A549 (cell line): ENCODE results near the gene SYT13. TPM values are rescaled to one million over a fixed set of nuclear protein-coding genes. Genes with fewer than 3 reads are reported as not detected.

Experiments
- ATAC-seq, 2 experiments: fragments of 200-7000 bp in 1 of 2; fragments of >200 bp in 1 of 2; cut with Nextera tagmentation in 1 of 2; cut with Tn5 transposase in 1 of 2; 3 replicates each; pipeline versions ENCODE4 v1.8.0 to v1.9.1; 2018 to 2020; ENCODE audit warnings: mild to moderate bottlenecking in 1 of 2, moderate library complexity in 1 of 2
- CTCF ChIA-PET: fragments of 300-600 bp; sonication (Branson Sonifier 250); formaldehyde crosslinking; extraction: SDS; loops from one replicate; lab custom pipeline; 2021; ENCODE audit warnings: antibody characterized with exemption, inconsistent platforms; lab: Yijun Ruan, JAX
- POLR2A ChIA-PET: fragments of 350-600 bp; formaldehyde crosslinking; extraction: SDS; loops from one replicate; lab custom pipeline; 2021; ENCODE audit warnings: antibody characterized with exemption, inconsistent platforms; lab: Yijun Ruan, JAX
- DNase-seq, 2 experiments: peaks; one replicate each; pipeline versions ENCODE4 v3.0.0 to v3.0.0-alpha.2; 2011 to 2016; ENCODE audit warnings: low read depth in 1 of 2, low spot score in 1 of 2
- FAIRE-seq: peaks from 2 replicates; lab custom pipeline; 2011; peaks lifted over from hg19 to GRCh38; lab: Jason Lieb, UNC
- H3K27ac ChIP-seq, 2 experiments: fragments of >200 bp; sonication (Bioruptor Twin); formaldehyde crosslinking; 3 replicates each; pipeline ENCODE4 v1.5.1; 2016 to 2017
- H3K4me1 ChIP-seq: fragments of >200 bp; sonication (Bioruptor Twin); formaldehyde crosslinking; 3 replicates; pipeline ENCODE4 v1.6.1; 2016
- H3K4me2 ChIP-seq: fragments of >200 bp; sonication (Bioruptor Twin); formaldehyde crosslinking; 3 replicates; pipeline ENCODE4 v1.6.1; 2016
- H3K4me3 ChIP-seq: fragments of >200 bp; sonication (Bioruptor Twin); formaldehyde crosslinking; 3 replicates; pipeline ENCODE4 v1.5.1; 2016
- H3K9me3 ChIP-seq: fragments of >200 bp; sonication (Bioruptor Twin); formaldehyde crosslinking; 3 replicates; pipeline ENCODE4 v1.6.1; 2016
- CEBPB ChIP-seq, 2 experiments: fragments of >200 bp in 1 of 2; sonication (Bioruptor Twin) in 1 of 2; formaldehyde crosslinking in 1 of 2; IDR thresholded peaks; 2 replicates each; pipeline ENCODE4 v1.6.1; 2012 to 2016
- EHMT2 ChIP-seq: fragments of 200-600 bp; sonication (generic); IDR thresholded peaks from 2 replicates; pipeline ENCODE4 v1.6.1; 2016; ENCODE audit warnings: antibody characterized with exemption, low read depth, mild to moderate bottlenecking, moderate library complexity
- FOSL2 ChIP-seq, 2 experiments: fragments of 450-650 bp in 1 of 2; fragments of >200 bp in 1 of 2; sonication (Bioruptor Twin) in 1 of 2; formaldehyde crosslinking; IDR thresholded peaks; 2 replicates each; pipeline versions ENCODE4 v1.5.0 to v1.6.1; 2016 to 2020; ENCODE audit warnings: mild to moderate bottlenecking in 1 of 2, moderate library complexity in 1 of 2
- HEYL ChIP-seq: fragments of 250-450 bp; sonication (Bioruptor Pico); IDR thresholded peaks from 2 replicates; pipeline ENCODE4 v1.8.0; 2021; ENCODE audit warnings: mild to moderate bottlenecking, moderate library complexity
- JUN ChIP-seq, 2 experiments: fragments of >200 bp; sonication (Bioruptor Twin); formaldehyde crosslinking; IDR thresholded peaks; 2 replicates in 1 of 2; 3 replicates in 1 of 2; pipeline ENCODE4 v1.6.1; 2016 to 2017
- PHF8 ChIP-seq: fragments of 200-600 bp; sonication (generic); IDR thresholded peaks from 2 replicates; pipeline ENCODE4 v1.6.1; 2016; ENCODE audit warnings: low read depth, mild to moderate bottlenecking, antibody characterized with exemption, moderate library complexity, borderline replicate concordance
- RAD21 ChIP-seq, 2 experiments: fragments of >200 bp in 1 of 2; sonication (Bioruptor Twin) in 1 of 2; formaldehyde crosslinking in 1 of 2; IDR thresholded peaks in 1 of 2; conservative IDR thresholded peaks in 1 of 2; 2 replicates in 1 of 2; 3 replicates in 1 of 2; pipeline ENCODE4 v1.6.1; 2012 to 2018; ENCODE audit warnings: inconsistent platforms in 1 of 2
- TFCP2L1 ChIP-seq: fragments of 250-450 bp; sonication (Bioruptor Pico); IDR thresholded peaks from 2 replicates; pipeline ENCODE4 v1.5.0; 2021; ENCODE audit warnings: mild to moderate bottlenecking
- ZC3H11A ChIP-seq: fragments of 450-650 bp; IDR thresholded peaks from 2 replicates; pipeline ENCODE4 v1.6.1; 2014; ENCODE audit warnings: antibody characterized with exemption, mild to moderate bottlenecking
- ZFP36 ChIP-seq: fragments of 450-650 bp; IDR thresholded peaks from 2 replicates; pipeline ENCODE4 v1.6.1; 2014; ENCODE audit warnings: borderline replicate concordance; ENCODE audit not compliant: partially characterized antibody
- WGBS: methylation state at CpG from one replicate; pipeline ENCODE4 v1.1.6; 2017; ENCODE audit errors: missing lambda C conversion rate; 5-methylcytosine and 5-hydroxymethylcytosine counted together
- polyA plus RNA-seq, 4 experiments: library from polyadenylated mRNA; depleted of rRNA in 3 of 4; stranded (reverse); fragments of >200 nt; fragmentation: RNase III in 1 of 4; extraction: RNeasy Plus Mini Kit Qiagen cat#74134 plus additional on column Dnase treatment in 1 of 4; gene quantifications; 2 replicates in 3 of 4; 3 replicates in 1 of 4; pipeline ENCODE4 v1.2.3, GENCODE V29; 2011 to 2017
- TF ChIP-seq, protein P1 (sequence below): IDR thresholded peaks from 2 replicates; pipeline ENCODE4 v1.6.1; 2012; ENCODE audit warnings: low read depth, borderline replicate concordance
- TF ChIP-seq, protein P2 (sequence below): fragments of 450-650 bp; IDR thresholded peaks from 2 replicates; pipeline ENCODE4 v1.6.1; 2014; ENCODE audit warnings: antibody characterized with exemption
- TF ChIP-seq, protein P3 (sequence below): fragments of >200 bp; sonication (Bioruptor Twin); formaldehyde crosslinking; IDR thresholded peaks from 3 replicates; pipeline ENCODE4 v1.6.1; 2016
- TF ChIP-seq, protein P4 (sequence below): fragments of 200-600 bp; sonication (generic); IDR thresholded peaks from 2 replicates; pipeline ENCODE4 v1.6.1; 2016; ENCODE audit warnings: antibody characterized with exemption, mild to moderate bottlenecking, moderate library complexity

Gene SYT13
- polyA plus RNA-seq, 2 of the 4 experiments (the other 2 are of a cell fraction), result 8.1 to 12.9 TPM

DNA sequence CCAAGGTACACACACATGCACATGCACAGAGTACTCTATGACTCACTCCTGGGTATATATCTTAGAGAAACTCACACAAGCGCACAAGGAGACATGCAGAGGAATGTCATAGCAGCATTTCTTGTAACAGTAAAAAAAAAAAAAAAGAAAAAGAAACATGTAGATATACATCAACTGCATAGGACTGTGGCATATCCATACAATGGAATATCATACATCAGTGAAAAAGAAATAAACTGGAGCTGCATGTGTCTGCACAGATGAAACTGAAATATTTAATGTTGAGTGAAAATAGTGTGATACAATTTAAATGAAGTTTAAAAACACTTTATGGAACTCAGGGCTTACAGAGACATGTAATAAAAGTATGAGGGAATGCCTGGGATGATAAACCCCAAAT is 46.4 kb downstream of the SYT13 start:
- FAIRE-seq (no peak), ATAC-seq (no peak), DNase-seq (no peak)
- ChIA-PET POLR2A (no interaction called here), CTCF (interaction anchor here (0.6 to 11.4 kb wide), 7 partner anchors 12 to 303 kb away, joined by 3 to 69 read pairs (median 3); no protein-coding TSS in a partner anchor)
- 100% methylated on average over 1 of the region's 1 CpG for WGBS
- H3K4me3 ChIP-seq, result no peak overlapping the region
- H3K27ac ChIP-seq, result no peak overlapping the region
- no peak overlapping the region for H3K4me2 ChIP-seq
- no peaks in the 10 kb centered on the region for H3K9me3 ChIP-seq
- TF ChIP-seq EHMT2 (no peak), HEYL (CRISPR knock-in tag) (no peak), CEBPB (IDR thresholded peaks at IDR 0.05) (no peak), ZFP36 (no peak), TFCP2L1 (CRISPR knock-in tag) (no peak)
- TF ChIP-seq, protein P1, sequence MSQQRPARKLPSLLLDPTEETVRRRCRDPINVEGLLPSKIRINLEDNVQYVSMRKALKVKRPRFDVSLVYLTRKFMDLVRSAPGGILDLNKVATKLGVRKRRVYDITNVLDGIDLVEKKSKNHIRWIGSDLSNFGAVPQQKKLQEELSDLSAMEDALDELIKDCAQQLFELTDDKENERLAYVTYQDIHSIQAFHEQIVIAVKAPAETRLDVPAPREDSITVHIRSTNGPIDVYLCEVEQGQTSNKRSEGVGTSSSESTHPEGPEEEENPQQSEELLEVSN, result no peak
- TF ChIP-seq, protein P2, sequence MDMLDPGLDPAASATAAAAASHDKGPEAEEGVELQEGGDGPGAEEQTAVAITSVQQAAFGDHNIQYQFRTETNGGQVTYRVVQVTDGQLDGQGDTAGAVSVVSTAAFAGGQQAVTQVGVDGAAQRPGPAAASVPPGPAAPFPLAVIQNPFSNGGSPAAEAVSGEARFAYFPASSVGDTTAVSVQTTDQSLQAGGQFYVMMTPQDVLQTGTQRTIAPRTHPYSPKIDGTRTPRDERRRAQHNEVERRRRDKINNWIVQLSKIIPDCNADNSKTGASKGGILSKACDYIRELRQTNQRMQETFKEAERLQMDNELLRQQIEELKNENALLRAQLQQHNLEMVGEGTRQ, result no peak
- H3K4me1 ChIP-seq, result 0 out of 3 replicates have a peak, but pooled peaks cover 3% of the 10 kb centered on the region

DNA sequence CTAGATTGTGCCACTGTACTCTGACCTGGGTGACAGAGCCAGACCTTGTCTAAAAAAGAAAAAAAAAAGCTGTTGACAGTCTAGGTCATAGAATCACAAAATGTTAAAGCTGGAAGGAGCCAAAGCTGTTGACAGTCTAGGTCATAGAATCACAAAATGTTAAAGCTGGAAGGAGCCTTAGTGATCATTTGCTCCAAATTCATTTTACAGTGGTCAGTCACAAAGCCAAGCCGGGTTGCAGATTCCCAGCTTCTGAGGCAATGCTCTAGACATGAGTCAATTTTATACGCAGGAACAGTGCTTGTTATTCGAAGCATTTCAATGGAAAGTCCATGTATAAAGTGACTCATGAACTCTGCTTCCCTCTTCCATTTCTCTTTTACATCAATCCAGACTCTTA is 47.4 kb downstream of the SYT13 start:
- Histone ChIP-seq H3K4me2 (0 out of 3 replicates have a peak overlapping the region, but pooled peaks have one; percentile 5), H3K9me3 (no peaks in the 10 kb centered on the region), H3K4me1 (0 out of 3 replicates have a peak, but pooled peaks cover 3% of the 10 kb centered on the region), H3K4me3 (no peak overlapping the region), H3K27ac (peak overlapping the region in 1 of 2 experiments; percentile 52; a peak in 2 of 6 replicates)
- ChIA-PET CTCF (interaction anchor here (1.2 to 11.4 kb wide), 6 partner anchors 13 to 133 kb away, joined by 3 to 69 read pairs (median 5); no protein-coding TSS in a partner anchor), POLR2A (no interaction called here)
- DNase-seq, result peak; percentile 33 to 52
- FAIRE-seq, result no peak
- TF ChIP-seq FOSL2 (IDR thresholded peaks at IDR 0.05) (no peak), FOSL2 (CRISPR knock-in tag; IDR thresholded peaks at IDR 0.05) (peak; percentile 57), PHF8 (no peak)
- peak; percentile 80 to 85 for ATAC-seq
- WGBS, result 0% methylated on average over 3 of the region's 3 CpGs

DNA sequence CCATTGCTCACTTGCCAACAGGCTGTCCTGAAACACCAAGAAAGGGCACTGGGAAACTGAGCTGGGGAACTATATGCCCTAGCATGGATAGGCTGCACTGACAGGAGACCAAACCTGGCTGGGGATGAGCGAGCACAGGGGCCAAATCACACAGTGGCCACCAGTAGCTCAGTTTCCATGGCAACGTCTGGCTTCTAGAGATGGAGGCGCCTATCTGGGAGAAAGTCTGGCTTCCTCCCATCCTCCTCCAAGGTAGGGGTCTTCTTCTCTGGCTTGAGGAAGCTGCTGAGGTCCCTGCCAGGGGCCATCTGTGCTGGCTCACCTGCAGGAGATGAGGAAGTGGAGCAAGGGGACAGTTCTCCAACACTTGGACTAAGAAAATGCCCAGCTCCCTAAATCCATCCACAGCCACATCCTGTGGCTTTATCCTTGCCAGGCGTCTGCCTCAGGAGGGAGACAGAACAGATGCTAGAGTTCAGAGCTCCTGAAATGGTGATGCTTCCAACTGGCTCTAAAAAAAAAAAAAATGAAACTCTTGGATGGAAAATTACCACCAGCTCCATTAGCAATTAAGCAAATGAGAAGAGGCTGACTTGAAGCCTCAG is 48.3 kb downstream of the SYT13 start:
- no peak for TF ChIP-seq ZC3H11A
- CTCF ChIA-PET, result interaction anchor here (1.2 to 11.4 kb wide), 8 partner anchors 9 to 132 kb away, joined by 3 to 69 read pairs (median 6); no protein-coding TSS in a partner anchor
- WGBS, result 67% methylated on average over 4 of the region's 4 CpGs

DNA sequence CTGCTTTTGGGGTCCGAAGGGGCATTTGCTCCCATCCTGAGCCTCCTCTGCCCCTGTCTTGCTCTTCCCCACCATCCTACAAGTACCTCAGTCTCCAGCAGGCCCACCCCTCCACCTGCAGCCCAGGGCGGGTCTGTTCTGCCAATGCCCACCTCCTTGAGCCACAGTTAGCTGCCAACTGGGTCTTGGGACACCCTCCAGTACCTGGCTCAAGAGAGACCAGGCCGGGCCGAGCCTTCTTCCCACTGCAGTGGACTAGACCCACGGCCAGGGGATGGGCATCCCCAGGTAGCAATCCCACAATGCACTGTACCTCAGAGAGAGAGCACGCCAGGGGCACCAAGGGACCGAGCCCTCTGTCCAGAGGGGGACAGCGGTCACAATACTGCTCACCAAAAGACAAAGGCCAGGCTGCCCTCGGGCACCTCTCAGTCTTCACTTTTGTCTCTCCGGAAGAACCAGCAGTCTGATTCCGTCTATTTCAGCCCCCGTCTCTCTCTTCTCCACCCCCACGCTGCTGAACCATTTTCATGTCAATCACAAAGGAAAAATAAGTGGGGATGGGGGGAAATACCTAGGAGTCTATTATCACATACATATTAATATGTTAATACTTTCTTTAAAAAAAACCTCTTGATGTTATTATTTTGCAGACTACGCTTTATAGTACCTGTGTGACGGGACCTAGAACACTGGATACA is 51.7 kb downstream of the SYT13 start:
- ATAC-seq, result no peak

More for the DNA sequence above, 48.3 kb downstream of the SYT13 start:
- FAIRE-seq (no peak), ATAC-seq (no peak), DNase-seq (no peak)
- Histone ChIP-seq H3K4me3 (no peak overlapping the region), H3K27ac (peak overlapping the region in 1 of 2 experiments; percentile 52; a peak in 2 of 6 replicates), H3K4me2 (no peak overlapping the region), H3K4me1 (0 out of 3 replicates have a peak, but pooled peaks cover 3% of the 10 kb centered on the region), H3K9me3 (no peaks in the 10 kb centered on the region)
- POLR2A ChIA-PET, result no interaction called here

More for the DNA sequence above, 51.7 kb downstream of the SYT13 start:
- FAIRE-seq, result no peak
- Histone ChIP-seq H3K4me1 (0 out of 3 replicates have a peak, but pooled peaks cover 3% of the 10 kb centered on the region), H3K4me3 (no peak overlapping the region), H3K9me3 (no peaks in the 10 kb centered on the region)
- POLR2A ChIA-PET, result no interaction called here
- CTCF ChIA-PET, result interaction anchor here (0.6 to 11.4 kb wide), 29 partner anchors 8 to 1402 kb away, joined by 3 to 69 read pairs (median 6); partner anchors contain the start of gene SYT13
- TF ChIP-seq, protein P3, sequence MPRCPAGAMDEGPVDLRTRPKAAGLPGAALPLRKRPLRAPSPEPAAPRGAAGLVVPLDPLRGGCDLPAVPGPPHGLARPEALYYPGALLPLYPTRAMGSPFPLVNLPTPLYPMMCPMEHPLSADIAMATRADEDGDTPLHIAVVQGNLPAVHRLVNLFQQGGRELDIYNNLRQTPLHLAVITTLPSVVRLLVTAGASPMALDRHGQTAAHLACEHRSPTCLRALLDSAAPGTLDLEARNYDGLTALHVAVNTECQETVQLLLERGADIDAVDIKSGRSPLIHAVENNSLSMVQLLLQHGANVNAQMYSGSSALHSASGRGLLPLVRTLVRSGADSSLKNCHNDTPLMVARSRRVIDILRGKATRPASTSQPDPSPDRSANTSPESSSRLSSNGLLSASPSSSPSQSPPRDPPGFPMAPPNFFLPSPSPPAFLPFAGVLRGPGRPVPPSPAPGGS, result no peak
- no peak for TF ChIP-seq JUN (IDR thresholded peaks at IDR 0.05)
- TF ChIP-seq ZFP36, result no peak
- TF ChIP-seq RAD21 (conservative IDR thresholded peaks at IDR 0.05 in 1 of 2, IDR thresholded peaks at IDR 0.05 in 1 of 2), result no peak
- TF ChIP-seq, protein P4, sequence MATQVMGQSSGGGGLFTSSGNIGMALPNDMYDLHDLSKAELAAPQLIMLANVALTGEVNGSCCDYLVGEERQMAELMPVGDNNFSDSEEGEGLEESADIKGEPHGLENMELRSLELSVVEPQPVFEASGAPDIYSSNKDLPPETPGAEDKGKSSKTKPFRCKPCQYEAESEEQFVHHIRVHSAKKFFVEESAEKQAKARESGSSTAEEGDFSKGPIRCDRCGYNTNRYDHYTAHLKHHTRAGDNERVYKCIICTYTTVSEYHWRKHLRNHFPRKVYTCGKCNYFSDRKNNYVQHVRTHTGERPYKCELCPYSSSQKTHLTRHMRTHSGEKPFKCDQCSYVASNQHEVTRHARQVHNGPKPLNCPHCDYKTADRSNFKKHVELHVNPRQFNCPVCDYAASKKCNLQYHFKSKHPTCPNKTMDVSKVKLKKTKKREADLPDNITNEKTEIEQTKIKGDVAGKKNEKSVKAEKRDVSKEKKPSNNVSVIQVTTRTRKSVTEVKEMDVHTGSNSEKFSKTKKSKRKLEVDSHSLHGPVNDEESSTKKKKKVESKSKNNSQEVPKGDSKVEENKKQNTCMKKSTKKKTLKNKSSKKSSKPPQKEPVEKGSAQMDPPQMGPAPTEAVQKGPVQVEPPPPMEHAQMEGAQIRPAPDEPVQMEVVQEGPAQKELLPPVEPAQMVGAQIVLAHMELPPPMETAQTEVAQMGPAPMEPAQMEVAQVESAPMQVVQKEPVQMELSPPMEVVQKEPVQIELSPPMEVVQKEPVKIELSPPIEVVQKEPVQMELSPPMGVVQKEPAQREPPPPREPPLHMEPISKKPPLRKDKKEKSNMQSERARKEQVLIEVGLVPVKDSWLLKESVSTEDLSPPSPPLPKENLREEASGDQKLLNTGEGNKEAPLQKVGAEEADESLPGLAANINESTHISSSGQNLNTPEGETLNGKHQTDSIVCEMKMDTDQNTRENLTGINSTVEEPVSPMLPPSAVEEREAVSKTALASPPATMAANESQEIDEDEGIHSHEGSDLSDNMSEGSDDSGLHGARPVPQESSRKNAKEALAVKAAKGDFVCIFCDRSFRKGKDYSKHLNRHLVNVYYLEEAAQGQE, result no peak
- TF ChIP-seq, all 56 proteins: peak for 0
- no peak overlapping the region for H3K4me2 ChIP-seq
- DNase-seq, result no peak
- 81% methylated on average over 15 of the region's 15 CpGs for WGBS
- no peak overlapping the region for H3K27ac ChIP-seq
